GM12892 (cell line): ENCODE results near the gene NFATC1.

ENCODE experiments used
- POLR2A ChIP-seq: IDR thresholded peaks from 2 replicates; pipeline ENCODE4 v1.6.1; 2011; ENCODE audit warnings: low read depth, low read length, control low read depth
- TAF1 ChIP-seq: IDR thresholded peaks from 2 replicates; pipeline ENCODE4 v1.6.1; 2011; ENCODE audit warnings: low read depth, mild to moderate bottlenecking, control low read depth, low read length, borderline replicate concordance

DNA sequence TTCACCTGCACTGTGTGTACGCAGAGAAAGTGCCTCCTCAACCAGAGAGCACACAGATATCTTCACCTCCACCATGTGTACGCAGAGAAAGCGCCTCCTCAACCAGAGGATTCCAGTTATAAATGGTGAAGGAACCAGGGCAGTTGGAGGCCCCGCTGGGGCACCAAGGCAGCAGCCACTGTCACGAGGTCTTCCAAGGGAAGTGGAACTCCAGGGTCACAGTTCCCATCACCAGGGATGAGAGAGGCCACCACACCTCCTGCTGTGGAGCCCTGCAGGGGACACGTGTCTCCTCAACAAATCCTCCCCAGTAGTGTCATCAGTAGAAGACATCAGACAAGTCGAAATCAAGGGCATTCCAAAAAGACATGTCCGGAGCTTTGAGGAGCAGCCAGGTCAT is 28.2 kb upstream of the NFATC1 start:
- TF ChIP-seq TAF1, result no peak
- TF ChIP-seq POLR2A, result no peak
